Endothelial cell of umbilical vein (primary cell): ENCODE results near the gene NEDD4L. TPM values are rescaled to one million over a fixed set of nuclear protein-coding genes. Genes with fewer than 3 reads are reported as not detected.

Experiments used
- BruUV-seq: library from RNA; stranded (reverse); fragments of 400-500 nt; replicated peaks from 2 replicates; lab custom pipeline; 2021; lab: Mats Ljungman, UMichigan
- CTCF ChIA-PET: fragments of 300-600, 350-600 bp; sonication (Branson Sonifier 250); formaldehyde crosslinking; loops from one replicate; lab custom pipeline; 2021; ENCODE audit warnings: antibody characterized with exemption, inconsistent platforms; lab: Charles Lee
- POLR2A ChIA-PET: fragments of 300-600, 350-600 bp; sonication (Branson Sonifier 250); formaldehyde crosslinking; loops from one replicate; lab custom pipeline; 2021; ENCODE audit warnings: antibody characterized with exemption, inconsistent platforms; lab: Charles Lee
- DNase-seq: peaks from one replicate; pipeline ENCODE4 v3.0.0-alpha.2; 2011; ENCODE audit warnings: low read depth, low spot score
- FAIRE-seq: peaks from 2 replicates; lab custom pipeline; 2011; peaks lifted over from hg19 to GRCh38; lab: Jason Lieb, UNC
- H2AFZ ChIP-seq: 2 replicates; pipeline ENCODE4 v1.6.0; 2012; ENCODE audit warnings: low read depth, low read length, control low read depth, inconsistent platforms
- H3K27ac ChIP-seq: 2 replicates; pipeline ENCODE4 v1.5.1; 2011; ENCODE audit warnings: low read depth, mild to moderate bottlenecking, control low read depth, low read length, moderate library complexity; ENCODE audit not compliant: insufficient read depth
- H3K27me3 ChIP-seq, 2 experiments: 2 replicates each; pipeline versions ENCODE4 v1.6.0 to v1.6.1; 2011; ENCODE audit warnings: low read length in 2 of 2, mixed read lengths in 1 of 2; ENCODE audit not compliant: control insufficient read depth in 2 of 2, insufficient read depth in 2 of 2
- H3K36me3 ChIP-seq, 2 experiments: 2 replicates in 1 of 2; 3 replicates in 1 of 2; pipeline ENCODE4 v1.5.1; 2011; ENCODE audit warnings: low read length in 2 of 2, mild to moderate bottlenecking in 1 of 2, moderate library complexity in 1 of 2; ENCODE audit not compliant: control insufficient read depth in 2 of 2, insufficient read depth in 2 of 2; ENCODE audit errors: extremely low read depth in 1 of 2
- H3K4me1 ChIP-seq: 3 replicates; pipeline ENCODE4 v1.5.1; 2011; ENCODE audit warnings: mild to moderate bottlenecking, low read length; ENCODE audit not compliant: control insufficient read depth, insufficient read depth; ENCODE audit errors: extremely low read depth
- H3K4me2 ChIP-seq: 2 replicates; pipeline ENCODE4 v1.6.1; 2011; ENCODE audit warnings: low read length, control low read depth, mixed read lengths; ENCODE audit not compliant: insufficient read depth
- H3K4me3 ChIP-seq, 3 experiments: fragments of 200-600 bp in 1 of 3; sonication (generic), shearing (Covaris generic) in 1 of 3; replicated peaks in 1 of 3; 2 replicates each; pipeline ENCODE4 v1.5.1; 2011 to 2016; ENCODE audit warnings: control low read depth in 3 of 3, low read length in 3 of 3, mild to moderate bottlenecking in 2 of 3, inconsistent platforms in 1 of 3, low read depth in 1 of 3, moderate library complexity in 1 of 3; ENCODE audit not compliant: insufficient read depth in 1 of 3
- H3K79me2 ChIP-seq: 2 replicates; pipeline ENCODE4 v1.6.0; 2012; ENCODE audit warnings: low read length, inconsistent platforms; ENCODE audit not compliant: control insufficient read depth, insufficient read depth
- H3K9ac ChIP-seq: replicated peaks from 2 replicates; pipeline ENCODE3; 2011; ENCODE audit warnings: low read length, control low read depth; ENCODE audit not compliant: insufficient read depth; ENCODE audit errors: extremely low read depth
- H3K9me1 ChIP-seq: replicated peaks from 3 replicates; pipeline ENCODE4 v1.6.0; 2011; ENCODE audit warnings: mild to moderate bottlenecking, low read length; ENCODE audit not compliant: control insufficient read depth, insufficient read depth; ENCODE audit errors: extremely low read depth
- H3K9me3 ChIP-seq: replicated peaks from 2 replicates; pipeline ENCODE4 v1.5.1; 2012; ENCODE audit warnings: low read length, inconsistent platforms; ENCODE audit not compliant: control insufficient read depth, insufficient read depth
- H4K20me1 ChIP-seq: replicated peaks from 2 replicates; pipeline ENCODE3; 2011; ENCODE audit warnings: mild to moderate bottlenecking, low read length; ENCODE audit not compliant: control insufficient read depth, insufficient read depth; ENCODE audit errors: extremely low read depth
- EZH2 ChIP-seq: IDR thresholded peaks from 2 replicates; pipeline ENCODE4 v1.6.1; 2012; ENCODE audit warnings: borderline replicate concordance, low read depth, mild to moderate bottlenecking, moderate library complexity, low read length, inconsistent platforms; ENCODE audit not compliant: severe bottlenecking
- FOS ChIP-seq: IDR thresholded peaks from 2 replicates; pipeline ENCODE4 v1.6.1; 2011; ENCODE audit warnings: mild to moderate bottlenecking, low read length, moderate library complexity, borderline replicate concordance; ENCODE audit not compliant: insufficient read depth
- GATA2 ChIP-seq: IDR thresholded peaks from 2 replicates; pipeline ENCODE4 v1.7.0; 2011; ENCODE audit warnings: low read depth, mild to moderate bottlenecking, moderate library complexity, mixed read lengths, low read length; ENCODE audit not compliant: insufficient read length, insufficient read depth
- JUN ChIP-seq: IDR thresholded peaks from 2 replicates; pipeline ENCODE4 v1.6.1; 2011; ENCODE audit warnings: borderline replicate concordance, low read depth; ENCODE audit not compliant: insufficient read length, insufficient read depth
- MYC ChIP-seq: IDR thresholded peaks from one replicate; pipeline ENCODE4 v1.6.1; 2011; ENCODE audit warnings: mild to moderate bottlenecking, low read depth, low read length
- POLR2A ChIP-seq: IDR thresholded peaks from 2 replicates; pipeline ENCODE4 v1.6.1; 2012; ENCODE audit warnings: low read depth, mild to moderate bottlenecking, control low read depth, low read length
- POLR2AphosphoS5 ChIP-seq: IDR thresholded peaks from 2 replicates; pipeline ENCODE4 v1.6.1; 2012; ENCODE audit warnings: low read depth, mild to moderate bottlenecking, control low read depth, low read length, moderate library complexity; ENCODE audit not compliant: insufficient read depth
- dilution Hi-C: fragments of 300-500 bp; cut with MboI; formaldehyde crosslinking; loops from one replicate; pipeline ENCODE4 v1.15.0; 2019; ENCODE audit warnings: low sequenced_read_pairs; ENCODE audit not compliant: extremely low pct_ligation_motif_present
- intact Hi-C: fragments of 100-400 bp; cut with micrococcal nuclease; formaldehyde crosslinking; loops from one replicate; pipeline ENCODE4 v1.10.0; 2022
- polyA plus RNA-seq, 4 experiments: library from polyadenylated mRNA; depleted of rRNA in 3 of 4; stranded (reverse) in 3 of 4; unstranded in 1 of 4; fragments of >200 nt; gene quantifications; 2 replicates each; pipeline versions ENCODE4 v1.2.1 to v1.2.3, GENCODE V29; 2011 to 2012; ENCODE audit warnings: missing spikeins in 1 of 4
- total RNA-seq: library from RNA; stranded (reverse); gene quantifications from 2 replicates; pipeline ENCODE4 v1.2.3, GENCODE V29; 2021
- TF ChIP-seq, protein P1 (sequence below): IDR thresholded peaks from 2 replicates; pipeline ENCODE4 v1.6.1; 2011; ENCODE audit not compliant: insufficient read depth, insufficient read length
- TF ChIP-seq, protein P2 (sequence below), 2 donors: IDR thresholded peaks; 1 replicate in 1 of 2; 2 replicates in 1 of 2; pipeline ENCODE4 v1.5.1; 2011; ENCODE audit warnings: low read length in 2 of 2, mild to moderate bottlenecking in 2 of 2, moderate library complexity in 2 of 2, control low read depth in 1 of 2, inconsistent platforms in 1 of 2, low read depth in 1 of 2; ENCODE audit not compliant: insufficient read depth in 1 of 2; ENCODE audit errors: extremely low read depth in 1 of 2

The NEDD4L gene
- total and polyA plus RNA-seq, 2 donors (not counting 3 experiments of a cell fraction or from before 2014, with no cell fraction given): 20.5 to 78.9 TPM

GRCh38 chr18:58163004-58163590 lies 119.1 kb downstream of the NEDD4L start:
- H4K20me1 ChIP-seq: no peaks in the 10 kb centered on the region
- H2AFZ ChIP-seq: no peak overlapping the region
- no peak overlapping the region for H3K9ac ChIP-seq
- dilution Hi-C loops: no loop called here
- H3K4me3 ChIP-seq: no peak overlapping the region
- no peak overlapping the region for H3K27ac ChIP-seq
- ChIA-PET CTCF (interaction anchor here (1.3 kb wide), 1 partner anchor 41 kb away, joined by 4 read pairs; no protein-coding TSS in a partner anchor), POLR2A (no interaction called here)
- no peak overlapping the region for H3K4me2 ChIP-seq
- no peak for TF ChIP-seq EZH2
- TF ChIP-seq, protein P1, sequence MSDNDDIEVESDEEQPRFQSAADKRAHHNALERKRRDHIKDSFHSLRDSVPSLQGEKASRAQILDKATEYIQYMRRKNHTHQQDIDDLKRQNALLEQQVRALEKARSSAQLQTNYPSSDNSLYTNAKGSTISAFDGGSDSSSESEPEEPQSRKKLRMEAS: no peak
- TF ChIP-seq JUN: no peak
- TF ChIP-seq MYC: no peak
- no peak for TF ChIP-seq POLR2A
- no peak for TF ChIP-seq POLR2AphosphoS5
- TF ChIP-seq, protein P2, sequence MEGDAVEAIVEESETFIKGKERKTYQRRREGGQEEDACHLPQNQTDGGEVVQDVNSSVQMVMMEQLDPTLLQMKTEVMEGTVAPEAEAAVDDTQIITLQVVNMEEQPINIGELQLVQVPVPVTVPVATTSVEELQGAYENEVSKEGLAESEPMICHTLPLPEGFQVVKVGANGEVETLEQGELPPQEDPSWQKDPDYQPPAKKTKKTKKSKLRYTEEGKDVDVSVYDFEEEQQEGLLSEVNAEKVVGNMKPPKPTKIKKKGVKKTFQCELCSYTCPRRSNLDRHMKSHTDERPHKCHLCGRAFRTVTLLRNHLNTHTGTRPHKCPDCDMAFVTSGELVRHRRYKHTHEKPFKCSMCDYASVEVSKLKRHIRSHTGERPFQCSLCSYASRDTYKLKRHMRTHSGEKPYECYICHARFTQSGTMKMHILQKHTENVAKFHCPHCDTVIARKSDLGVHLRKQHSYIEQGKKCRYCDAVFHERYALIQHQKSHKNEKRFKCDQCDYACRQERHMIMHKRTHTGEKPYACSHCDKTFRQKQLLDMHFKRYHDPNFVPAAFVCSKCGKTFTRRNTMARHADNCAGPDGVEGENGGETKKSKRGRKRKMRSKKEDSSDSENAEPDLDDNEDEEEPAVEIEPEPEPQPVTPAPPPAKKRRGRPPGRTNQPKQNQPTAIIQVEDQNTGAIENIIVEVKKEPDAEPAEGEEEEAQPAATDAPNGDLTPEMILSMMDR (IDR thresholded peaks at IDR 0.05; ENCODE audit: extremely low read depth in 1 of 2, insufficient read depth in 1 of 2, low read depth in 1 of 2, low read length in 2 of 2): no peak
- TF ChIP-seq FOS: no peak
- no peak for TF ChIP-seq GATA2
- DNase-seq: no peak
- BruUV-seq: no TSS peak
- no peak for FAIRE-seq
- H3K9me1 ChIP-seq: no peaks in the 10 kb centered on the region
- no peaks in the 10 kb centered on the region for H3K9me3 ChIP-seq
- no peaks in the 10 kb centered on the region for H3K36me3 ChIP-seq
- peaks cover 7% of the 10 kb centered on the region for H3K4me1 ChIP-seq
- H3K27me3 ChIP-seq: no peaks in the 10 kb centered on the region
- no peaks in the 10 kb centered on the region for H3K79me2 ChIP-seq
- intact Hi-C loops: no loop called here
